ENCODE data around the gene RASEF. TPM values are rescaled to one million over a fixed set of nuclear protein-coding genes. Genes with fewer than 3 reads are reported as not detected.
"Not testable (repeated sequence)": the region's sequence is repeated elsewhere in the genome, so short reads cannot be mapped to it uniquely, and the experiment has no call there.

RASEF gene
- total RNA-seq = not detected in 2 replicates

- intact Hi-C loops (cut with micrococcal nuclease) = no loop called here
Observed at GRCh38 chr9:83062651-83063527, at the start of gene RASEF. RASEF (minus strand) TSS chr9:83063142; CDS start chr9:83062867, 275 bp downstream.

GRCh38 chr9:83111169-83111568 lies 48.2 kb upstream of the RASEF start:
- intact Hi-C loops (cut with micrococcal nuclease) = no loop called here

- intact Hi-C loops (cut with micrococcal nuclease) = no loop called here
Observed at GRCh38 chr9:83109296-83109695, 46.4 kb upstream of the RASEF start.

- intact Hi-C loops (cut with micrococcal nuclease) = no loop called here
Observed at GRCh38 chr9:83108208-83108607, 45.3 kb upstream of the RASEF start.

GRCh38 chr9:83106772-83107171 lies 43.8 kb upstream of the RASEF start:
- intact Hi-C loops (cut with micrococcal nuclease) = no loop called here

- intact Hi-C loops (cut with micrococcal nuclease) = no loop called here
Observed at GRCh38 chr9:83106263-83106662, 43.3 kb upstream of the RASEF start.

- intact Hi-C loops (cut with micrococcal nuclease) = no loop called here
Observed at GRCh38 chr9:83097633-83098032, 34.7 kb upstream of the RASEF start.

- intact Hi-C loops (cut with micrococcal nuclease) = not testable (repeated sequence)
Observed at GRCh38 chr9:83093311-83093710, 30.4 kb upstream of the RASEF start.

- intact Hi-C loops (cut with micrococcal nuclease) = loop anchor here (10.0 kb wide), 1 partner anchor 57 kb away; no protein-coding TSS in a partner anchor
Observed at GRCh38 chr9:83081846-83082245, 18.9 kb upstream of the RASEF start.

GRCh38 chr9:83081010-83081409 lies 18.1 kb upstream of the RASEF start:
- intact Hi-C loops (cut with micrococcal nuclease) = loop anchor here (10.0 kb wide), 1 partner anchor 56 kb away; no protein-coding TSS in a partner anchor

- intact Hi-C loops (cut with micrococcal nuclease) = not testable (repeated sequence)
Observed at GRCh38 chr9:83075932-83076331, 13.0 kb upstream of the RASEF start.

GRCh38 chr9:83072498-83072897 lies 9.6 kb upstream of the RASEF start:
- intact Hi-C loops (cut with micrococcal nuclease) = not testable (repeated sequence)

- intact Hi-C loops (cut with micrococcal nuclease) = no loop called here
Observed at GRCh38 chr9:83071626-83072025, 8.7 kb upstream of the RASEF start.

- intact Hi-C loops (cut with micrococcal nuclease) = no loop called here
Observed at GRCh38 chr9:83070261-83070660, 7.3 kb upstream of the RASEF start.

GRCh38 chr9:83069651-83070050 lies 6.7 kb upstream of the RASEF start:
- intact Hi-C loops (cut with micrococcal nuclease) = no loop called here

- intact Hi-C loops (cut with micrococcal nuclease) = no loop called here
Observed at GRCh38 chr9:83068414-83068813, 5.5 kb upstream of the RASEF start.

- intact Hi-C loops (cut with micrococcal nuclease) = no loop called here
Observed at GRCh38 chr9:83067579-83067978, 4.6 kb upstream of the RASEF start.

- intact Hi-C loops (cut with micrococcal nuclease) = no loop called here
Observed at GRCh38 chr9:83066771-83067170, 3.8 kb upstream of the RASEF start.

GRCh38 chr9:83065233-83065632 lies 2.3 kb upstream of the RASEF start:
- intact Hi-C loops (cut with micrococcal nuclease) = no loop called here

GRCh38 chr9:83061990-83062650 lies 822 bp downstream of the RASEF start:
- intact Hi-C loops (cut with micrococcal nuclease) = no loop called here

- intact Hi-C loops (cut with micrococcal nuclease) = no loop called here
Observed at GRCh38 chr9:83061036-83061435, 1.9 kb downstream of the RASEF start.

- intact Hi-C loops (cut with micrococcal nuclease) = no loop called here
Observed at GRCh38 chr9:83060556-83060955, 2.4 kb downstream of the RASEF start.

GRCh38 chr9:83059417-83059816 lies 3.5 kb downstream of the RASEF start:
- intact Hi-C loops (cut with micrococcal nuclease) = no loop called here
